ENCODE results near the gene C16orf89. TPM values are rescaled to one million over a fixed set of nuclear protein-coding genes. Genes with fewer than 3 reads are reported as not detected.

Gene C16orf89
- total RNA-seq, 1 experiment from 2014 or later: 0.49 TPM

- no TSS peak for BruUV-seq (replicated peaks)
- Histone ChIP-seq H3K9ac (ENCODE audit: low read length) (no peak overlapping the region), H4K20me1 (ENCODE audit: insufficient read depth) (no peaks in the 10 kb centered on the region), H3K27ac (ENCODE audit: low read depth, low read length) (no peak overlapping the region), H3K4me3 (replicated peaks in 1 of 2; ENCODE audit: low read depth in 1 of 2, low read length in 2 of 2) (no peak overlapping the region), H3K4me2 (ENCODE audit: low read length) (no peak overlapping the region), H3K4me1 (ENCODE audit: control insufficient read depth in 1 of 2, insufficient read depth in 2 of 2, low read length in 2 of 2) (no peaks in the 10 kb centered on the region), H2AFZ (ENCODE audit: low read depth, low read length, poor library complexity, severe bottlenecking) (no peak overlapping the region), H3K27me3 (ENCODE audit: insufficient read depth, low read length) (no peaks in the 10 kb centered on the region), H3K9me2 (ENCODE audit: insufficient read depth) (no peaks in the 10 kb centered on the region), H3K79me2 (ENCODE audit: insufficient read depth, low read length) (no peaks in the 10 kb centered on the region), H3K9me3 (ENCODE audit: control insufficient read depth in 1 of 2, insufficient read depth in 1 of 2, low read depth in 1 of 2, low read length in 2 of 2) (no peaks in the 10 kb centered on the region), H3K36me3 (ENCODE audit: control insufficient read depth in 1 of 2, insufficient read depth in 2 of 2, low read length in 2 of 2) (no peaks in the 10 kb centered on the region)
- ChIA-PET RAD21 (ENCODE audit: low non-redundant PET in 1 of 2, low total read pairs in 2 of 2, uncharacterized antibody in 2 of 2, unreplicated experiment in 2 of 2) (no interaction called here), POLR2A (no interaction called here), CTCF (no interaction called here)
- ATAC-seq (no peak), DNase-seq (ENCODE audit: low read depth, low spot score) (no peak)
- TF ChIP-seq SP1 (IDR thresholded peaks at IDR 0.05; ENCODE audit: low read depth) (no peak), EZH2phosphoT487 (IDR thresholded peaks at IDR 0.05; ENCODE audit: borderline replicate concordance) (no peak), ZNF274 (IDR thresholded peaks at IDR 0.05; ENCODE audit: low read depth, low read length) (no peak), CBX3 (IDR thresholded peaks at IDR 0.05; ENCODE audit: low read depth) (no peak), EGR1 (IDR thresholded peaks at IDR 0.05; ENCODE audit: low read depth) (no peak), SRF (IDR thresholded peaks at IDR 0.05; ENCODE audit: low read depth) (no peak), CEBPB (IDR thresholded peaks at IDR 0.05; ENCODE audit: low read depth) (no peak), REST (IDR thresholded peaks at IDR 0.05; ENCODE audit: low read depth) (no peak), FOSL1 (IDR thresholded peaks at IDR 0.05; ENCODE audit: low read depth) (no peak), YY1 (IDR thresholded peaks at IDR 0.05; ENCODE audit: extremely low read depth, insufficient replicate concordance, low read depth, low read length) (no peak), JUND (IDR thresholded peaks at IDR 0.05) (no peak), TCF7L2 (IDR thresholded peaks at IDR 0.05; ENCODE audit: borderline replicate concordance, extremely low read depth, insufficient read depth, insufficient read length) (no peak), EZH2 (IDR thresholded peaks at IDR 0.05) (no peak), ZFX (IDR thresholded peaks at IDR 0.05) (no peak), SIN3A (IDR thresholded peaks at IDR 0.05; ENCODE audit: low read depth) (no peak), ZBTB33 (IDR thresholded peaks at IDR 0.05; ENCODE audit: extremely low read depth, insufficient replicate concordance, low read length) (no peak)
- TF ChIP-seq, protein P1, sequence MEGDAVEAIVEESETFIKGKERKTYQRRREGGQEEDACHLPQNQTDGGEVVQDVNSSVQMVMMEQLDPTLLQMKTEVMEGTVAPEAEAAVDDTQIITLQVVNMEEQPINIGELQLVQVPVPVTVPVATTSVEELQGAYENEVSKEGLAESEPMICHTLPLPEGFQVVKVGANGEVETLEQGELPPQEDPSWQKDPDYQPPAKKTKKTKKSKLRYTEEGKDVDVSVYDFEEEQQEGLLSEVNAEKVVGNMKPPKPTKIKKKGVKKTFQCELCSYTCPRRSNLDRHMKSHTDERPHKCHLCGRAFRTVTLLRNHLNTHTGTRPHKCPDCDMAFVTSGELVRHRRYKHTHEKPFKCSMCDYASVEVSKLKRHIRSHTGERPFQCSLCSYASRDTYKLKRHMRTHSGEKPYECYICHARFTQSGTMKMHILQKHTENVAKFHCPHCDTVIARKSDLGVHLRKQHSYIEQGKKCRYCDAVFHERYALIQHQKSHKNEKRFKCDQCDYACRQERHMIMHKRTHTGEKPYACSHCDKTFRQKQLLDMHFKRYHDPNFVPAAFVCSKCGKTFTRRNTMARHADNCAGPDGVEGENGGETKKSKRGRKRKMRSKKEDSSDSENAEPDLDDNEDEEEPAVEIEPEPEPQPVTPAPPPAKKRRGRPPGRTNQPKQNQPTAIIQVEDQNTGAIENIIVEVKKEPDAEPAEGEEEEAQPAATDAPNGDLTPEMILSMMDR (IDR thresholded peaks at IDR 0.05 in 2 of 3, conservative IDR thresholded peaks at IDR 0.05 in 1 of 3; ENCODE audit: borderline replicate concordance in 1 of 3, insufficient read depth in 1 of 3, low read depth in 2 of 3, low read length in 2 of 3): no peak
- TF ChIP-seq, protein P2, sequence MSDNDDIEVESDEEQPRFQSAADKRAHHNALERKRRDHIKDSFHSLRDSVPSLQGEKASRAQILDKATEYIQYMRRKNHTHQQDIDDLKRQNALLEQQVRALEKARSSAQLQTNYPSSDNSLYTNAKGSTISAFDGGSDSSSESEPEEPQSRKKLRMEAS (IDR thresholded peaks at IDR 0.05): no peak
- TF ChIP-seq, protein P3, sequence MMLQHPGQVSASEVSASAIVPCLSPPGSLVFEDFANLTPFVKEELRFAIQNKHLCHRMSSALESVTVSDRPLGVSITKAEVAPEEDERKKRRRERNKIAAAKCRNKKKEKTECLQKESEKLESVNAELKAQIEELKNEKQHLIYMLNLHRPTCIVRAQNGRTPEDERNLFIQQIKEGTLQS (IDR thresholded peaks at IDR 0.05): no peak
- intact Hi-C loops (cut with micrococcal nuclease): no loop called here
Observed at GRCh38 chr16:5008311-5008731, 57.4 kb downstream of the C16orf89 start.
